GM12892 (cell line): ENCODE results near the gene SMARCA2.

ENCODE experiments used
- DNase-seq: peaks from one replicate; pipeline ENCODE4 v3.0.0; 2011; ENCODE audit not compliant: insufficient read length
- FAIRE-seq: peaks from 2 replicates; lab custom pipeline; 2011; peaks lifted over from hg19 to GRCh38; lab: Jason Lieb, UNC
- POLR2A ChIP-seq: IDR thresholded peaks from 2 replicates; pipeline ENCODE4 v1.6.1; 2011; ENCODE audit warnings: low read depth, low read length, control low read depth
- POLR2AphosphoS5 ChIP-seq: IDR thresholded peaks from 2 replicates; pipeline ENCODE4 v1.6.1; 2011; ENCODE audit warnings: low read depth, low read length, control low read depth
- TAF1 ChIP-seq: IDR thresholded peaks from 2 replicates; pipeline ENCODE4 v1.6.1; 2011; ENCODE audit warnings: low read depth, mild to moderate bottlenecking, control low read depth, low read length, borderline replicate concordance

Gene SMARCA2

GRCh38 chr9:2174911-2175310 lies 159.8 kb downstream of the SMARCA2 start:
- TF ChIP-seq POLR2A, result no peak
- no peak for TF ChIP-seq TAF1
- TF ChIP-seq POLR2AphosphoS5, result no peak
- no peak for DNase-seq
- FAIRE-seq, result no peak

GRCh38 chr9:2177121-2177520 lies 162.0 kb downstream of the SMARCA2 start:
- no peak for DNase-seq
- no peak for FAIRE-seq
- no peak for TF ChIP-seq POLR2A

GRCh38 chr9:2178034-2178734 lies 163.0 kb downstream of the SMARCA2 start:
- FAIRE-seq (peak; percentile 24), DNase-seq (no peak)
- TF ChIP-seq POLR2AphosphoS5 (no peak), TAF1 (no peak)

- FAIRE-seq, result no peak
- TF ChIP-seq POLR2A (no peak), TAF1 (no peak), POLR2AphosphoS5 (no peak)
- no peak for DNase-seq
These were observed 164.4 kb downstream of the SMARCA2 start for GRCh38 chr9:2179567-2179966.

GRCh38 chr9:2180154-2180553 lies 165.0 kb downstream of the SMARCA2 start:
- FAIRE-seq (no peak), DNase-seq (no peak)
- no peak for TF ChIP-seq TAF1
- no peak for TF ChIP-seq POLR2A
- no peak for TF ChIP-seq POLR2AphosphoS5

- FAIRE-seq (no peak), DNase-seq (no peak)
- TF ChIP-seq POLR2AphosphoS5 (no peak), POLR2A (no peak), TAF1 (no peak)
These were observed 165.6 kb downstream of the SMARCA2 start for GRCh38 chr9:2180704-2181103.

- peak; percentile 36 for FAIRE-seq
- no peak for DNase-seq
- TF ChIP-seq TAF1, result no peak
- TF ChIP-seq POLR2A, result no peak
- no peak for TF ChIP-seq POLR2AphosphoS5
These were observed 166.6 kb downstream of the SMARCA2 start for GRCh38 chr9:2181792-2182191.

GRCh38 chr9:2190939-2191608 lies 175.9 kb downstream of the SMARCA2 start:
- FAIRE-seq, result no peak

GRCh38 chr9:2191609-2191972 lies 176.4 kb downstream of the SMARCA2 start:
- DNase-seq, result no peak
- FAIRE-seq, result no peak
- TF ChIP-seq POLR2A, result no peak
- no peak for TF ChIP-seq TAF1
- no peak for TF ChIP-seq POLR2AphosphoS5

More at GRCh38 chr9:2190939-2191608, 175.9 kb downstream of the SMARCA2 start:
- TF ChIP-seq POLR2AphosphoS5 (no peak), TAF1 (no peak), POLR2A (no peak)
- DNase-seq, result no peak

GRCh38 chr9:2192356-2192979 lies 177.3 kb downstream of the SMARCA2 start:
- TF ChIP-seq POLR2A, result no peak
- no peak for TF ChIP-seq TAF1
- no peak for TF ChIP-seq POLR2AphosphoS5
- FAIRE-seq (no peak), DNase-seq (no peak)

- no peak for DNase-seq
- TF ChIP-seq POLR2A (no peak), POLR2AphosphoS5 (no peak), TAF1 (no peak)
- no peak for FAIRE-seq
These were observed 178.4 kb downstream of the SMARCA2 start for GRCh38 chr9:2193552-2193951.

- FAIRE-seq (no peak), DNase-seq (no peak)
- TF ChIP-seq POLR2AphosphoS5 (0 out of 2 replicates have a peak, but pooled peaks have one; percentile 14), POLR2A (no peak; the same call in 1 of the 2 replicates), TAF1 (no peak)
These were observed 180.1 kb downstream of the SMARCA2 start for GRCh38 chr9:2195211-2195610.
